ENCODE data around the gene KCTD3. TPM values are rescaled to one million over a fixed set of nuclear protein-coding genes. Genes with fewer than 3 reads are reported as not detected.

Gene KCTD3
- total RNA-seq, 4 donors from 2014 or later = 41.4 to 66.4 (median 52.3) TPM

DNA sequence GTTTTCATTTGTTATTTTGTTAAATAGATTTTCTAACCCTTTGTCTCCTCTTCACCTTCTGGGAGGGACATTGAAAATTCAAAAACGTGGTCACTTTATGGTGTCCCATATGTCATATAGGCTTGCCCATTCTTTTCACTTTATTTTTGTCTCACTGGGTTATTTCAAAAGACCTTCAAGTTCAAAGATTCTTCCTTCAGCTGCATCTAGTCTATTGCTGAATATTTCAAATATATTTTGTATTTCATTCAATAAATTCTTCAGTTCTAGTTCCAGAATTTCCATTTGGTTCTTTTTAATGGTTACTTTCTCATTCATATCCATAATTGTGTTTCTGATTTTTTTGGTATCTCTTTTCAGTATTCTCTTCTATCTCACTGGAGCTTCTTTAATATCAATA is 11.6 kb upstream of the KCTD3 start:
- 55 to 69% methylated on average over 1 of the region's 1 CpG for WGBS, 2 donors
- Histone ChIP-seq H3K27ac (no peak overlapping the region), H3K4me3 (replicated peaks in 1 of 3) (no peak overlapping the region), H3K36me3 (no peaks in the 10 kb centered on the region), H3K9me3 (no peaks in the 10 kb centered on the region), H3K27me3 (no peaks in the 10 kb centered on the region), H3K4me1 (no peaks in the 10 kb centered on the region)
- intact Hi-C loops (cut with DNase I) = no loop called here
- DNase-seq = no peak
- TF ChIP-seq, protein P1, sequence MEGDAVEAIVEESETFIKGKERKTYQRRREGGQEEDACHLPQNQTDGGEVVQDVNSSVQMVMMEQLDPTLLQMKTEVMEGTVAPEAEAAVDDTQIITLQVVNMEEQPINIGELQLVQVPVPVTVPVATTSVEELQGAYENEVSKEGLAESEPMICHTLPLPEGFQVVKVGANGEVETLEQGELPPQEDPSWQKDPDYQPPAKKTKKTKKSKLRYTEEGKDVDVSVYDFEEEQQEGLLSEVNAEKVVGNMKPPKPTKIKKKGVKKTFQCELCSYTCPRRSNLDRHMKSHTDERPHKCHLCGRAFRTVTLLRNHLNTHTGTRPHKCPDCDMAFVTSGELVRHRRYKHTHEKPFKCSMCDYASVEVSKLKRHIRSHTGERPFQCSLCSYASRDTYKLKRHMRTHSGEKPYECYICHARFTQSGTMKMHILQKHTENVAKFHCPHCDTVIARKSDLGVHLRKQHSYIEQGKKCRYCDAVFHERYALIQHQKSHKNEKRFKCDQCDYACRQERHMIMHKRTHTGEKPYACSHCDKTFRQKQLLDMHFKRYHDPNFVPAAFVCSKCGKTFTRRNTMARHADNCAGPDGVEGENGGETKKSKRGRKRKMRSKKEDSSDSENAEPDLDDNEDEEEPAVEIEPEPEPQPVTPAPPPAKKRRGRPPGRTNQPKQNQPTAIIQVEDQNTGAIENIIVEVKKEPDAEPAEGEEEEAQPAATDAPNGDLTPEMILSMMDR (IDR thresholded peaks at IDR 0.05) = no peak
- TF ChIP-seq POLR2A (IDR thresholded peaks at IDR 0.05) = no peak

- no peaks in the 10 kb centered on the region for H3K36me3 ChIP-seq
- intact Hi-C loops (cut with DNase I) = no loop called here
- no peak for TF ChIP-seq POLR2A (IDR thresholded peaks at IDR 0.05)
- TF ChIP-seq, protein P1 (IDR thresholded peaks at IDR 0.05) = no peak
- H3K27me3 ChIP-seq = no peaks in the 10 kb centered on the region
- H3K9me3 ChIP-seq = no peaks in the 10 kb centered on the region
- H3K4me1 ChIP-seq = no peaks in the 10 kb centered on the region
- H3K4me3 ChIP-seq (replicated peaks in 1 of 3) = no peak overlapping the region
- WGBS, 2 donors = 77 to 89% methylated on average over 2 of the region's 2 CpGs
- no peak overlapping the region for H3K27ac ChIP-seq
- no peak for DNase-seq
Measured at GRCh38 chr1:215556996-215557395, 10.1 kb upstream of the KCTD3 start.

DNA sequence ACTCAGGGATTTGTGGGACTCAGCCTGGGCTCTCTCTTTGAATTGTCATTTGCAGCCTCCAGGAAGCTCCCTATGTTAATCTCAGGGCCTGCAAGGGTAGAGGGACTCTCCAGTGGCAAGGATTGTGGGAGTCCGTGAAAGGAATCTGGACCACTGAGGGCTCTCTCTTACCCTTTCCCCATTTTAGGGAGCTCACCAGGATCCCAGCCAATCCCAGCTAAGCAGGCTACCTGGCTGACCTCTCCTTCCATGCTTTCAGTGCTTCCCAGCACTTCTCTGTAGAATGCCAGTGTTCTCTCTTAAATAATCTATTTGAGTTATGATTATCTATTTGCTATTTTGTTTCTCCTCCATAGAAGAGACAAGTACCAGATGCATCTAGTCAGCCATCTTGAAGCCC is 9.6 kb upstream of the KCTD3 start:
- Histone ChIP-seq H3K4me3 (replicated peaks in 1 of 3) (no peak overlapping the region), H3K9me3 (no peaks in the 10 kb centered on the region), H3K36me3 (no peaks in the 10 kb centered on the region), H3K4me1 (no peaks in the 10 kb centered on the region), H3K27ac (no peak overlapping the region), H3K27me3 (no peaks in the 10 kb centered on the region)
- DNase-seq = no peak
- no peak for TF ChIP-seq POLR2A (IDR thresholded peaks at IDR 0.05)
- TF ChIP-seq, protein P1 (IDR thresholded peaks at IDR 0.05) = no peak
- intact Hi-C loops (cut with DNase I) = no loop called here
- WGBS, 2 donors = 83 to 95% methylated on average over 1 of the region's 1 CpG

- intact Hi-C loops (cut with DNase I) = no loop called here
- TF ChIP-seq, protein P1 (IDR thresholded peaks at IDR 0.05) = no peak
- no peak for TF ChIP-seq POLR2A (IDR thresholded peaks at IDR 0.05)
- Histone ChIP-seq H3K9me3 (no peaks in the 10 kb centered on the region), H3K4me1 (no peaks in the 10 kb centered on the region), H3K27me3 (no peaks in the 10 kb centered on the region), H3K36me3 (no peaks in the 10 kb centered on the region), H3K27ac (no peak overlapping the region), H3K4me3 (replicated peaks in 1 of 3) (no peak overlapping the region)
- no peak for DNase-seq
- 88 to 91% methylated on average over 4 of the region's 4 CpGs for WGBS, 2 donors
Measured at GRCh38 chr1:215557992-215558626, 9.0 kb upstream of the KCTD3 start.

- H3K36me3 ChIP-seq = no peaks in the 10 kb centered on the region
- H3K4me1 ChIP-seq = peaks cover 15 to 22% of the 10 kb centered on the region in 2 donors
- H3K9me3 ChIP-seq = no peaks in the 10 kb centered on the region
- H3K27me3 ChIP-seq = no peaks in the 10 kb centered on the region
- peak in 1 of 2 donors; percentile 36 for TF ChIP-seq POLR2A (IDR thresholded peaks at IDR 0.05)
- TF ChIP-seq, protein P1 (IDR thresholded peaks at IDR 0.05) = no peak
- DNase-seq = peak; percentile 54 to 55
- H3K4me3 ChIP-seq (replicated peaks in 1 of 3) = peak overlapping the region; percentile 82 to 92 (median 84)
- peak overlapping the region; percentile 89 to 94 (median 92) for H3K27ac ChIP-seq
- 1% methylated on average over 9 to 13 of the region's 63 CpGs for WGBS, 2 donors
- intact Hi-C loops (cut with DNase I) = no loop called here
Measured at GRCh38 chr1:215567491-215568298, 591 bp downstream of the KCTD3 start.

Measured in thyroid gland (tissue), 4 donors.